ENCODE measurements around the gene RIN3.

- TF ChIP-seq CTCF (IDR thresholded peaks at IDR 0.05) (no peak), POLR2A (IDR thresholded peaks at IDR 0.05) (no peak)
These were observed 96.4 kb downstream of the RIN3 start for GRCh38 chr14:92609955-92610354.

All from testis (tissue), 2 donors.